ENCODE data around the gene STRBP.
"Not testable (repeated sequence)": the region's sequence is repeated elsewhere in the genome, so short reads cannot be mapped to it uniquely, and the experiment has no call there.

Gene STRBP

GRCh38 chr9:123248630-123249029 is 19.8 kb downstream of the STRBP start:
- no peak for DNase-seq

GRCh38 chr9:123246534-123246933 is 21.9 kb downstream of the STRBP start:
- no peak for DNase-seq

DNA sequence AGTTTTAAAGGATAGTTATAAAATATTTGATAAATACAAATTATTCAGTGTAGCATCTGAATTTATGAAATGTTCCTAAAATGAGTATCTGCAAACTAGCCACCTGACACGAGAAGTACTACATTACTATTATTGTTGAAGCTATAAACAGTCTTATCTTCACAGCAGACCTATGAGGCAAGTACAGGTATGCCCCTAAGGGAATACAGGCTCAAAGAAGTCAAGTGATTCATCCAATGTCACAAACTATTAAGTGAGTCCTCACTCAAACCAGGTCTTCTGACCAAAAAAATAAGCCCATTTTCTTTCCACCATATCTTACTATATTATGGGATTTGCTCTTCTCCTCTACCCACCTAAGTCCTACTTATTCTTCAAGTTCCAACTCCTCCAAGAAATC is 28.7 kb downstream of the STRBP start:
- DNase-seq: no peak

DNA sequence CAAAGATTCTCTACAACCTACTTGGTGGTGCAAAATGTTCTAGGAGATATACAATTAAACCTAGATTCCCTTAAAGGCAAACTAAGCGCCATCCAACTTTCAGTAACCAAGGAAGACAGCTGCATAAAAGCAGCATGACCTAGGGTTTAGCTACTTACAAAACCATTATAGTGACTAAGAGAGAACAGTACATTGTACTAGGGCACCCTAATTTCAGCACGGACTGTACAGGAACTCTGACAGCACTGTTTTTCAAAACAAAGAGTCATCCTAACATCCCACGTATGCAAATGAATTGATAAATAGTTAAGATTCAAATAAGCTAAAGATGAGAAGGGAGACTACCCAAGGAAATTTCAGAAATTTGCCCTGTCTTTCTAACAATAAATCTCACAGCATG is 30.0 kb downstream of the STRBP start:
- no peak for DNase-seq

DNA sequence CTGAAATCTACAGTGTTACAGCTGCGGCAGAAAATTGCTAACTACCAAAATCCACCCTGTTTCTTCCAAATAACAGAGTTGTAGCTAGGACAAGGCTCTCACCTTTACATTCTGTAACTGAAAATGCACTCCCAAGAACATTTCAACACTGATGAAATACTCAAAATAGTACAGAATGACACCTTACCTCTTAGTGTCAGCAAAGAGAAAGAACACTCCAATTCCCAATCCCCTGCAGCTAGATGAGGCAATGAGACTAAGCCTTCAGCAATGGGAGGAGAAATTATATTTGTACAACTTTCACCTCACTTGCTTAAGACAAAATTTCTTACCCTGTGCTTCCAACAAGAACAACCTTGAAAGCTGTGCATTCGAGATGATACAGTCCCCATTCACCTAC is 31.2 kb downstream of the STRBP start:
- no peak for DNase-seq

- no peak for DNase-seq
Measured at GRCh38 chr9:123235448-123235847, 32.9 kb downstream of the STRBP start.

DNA sequence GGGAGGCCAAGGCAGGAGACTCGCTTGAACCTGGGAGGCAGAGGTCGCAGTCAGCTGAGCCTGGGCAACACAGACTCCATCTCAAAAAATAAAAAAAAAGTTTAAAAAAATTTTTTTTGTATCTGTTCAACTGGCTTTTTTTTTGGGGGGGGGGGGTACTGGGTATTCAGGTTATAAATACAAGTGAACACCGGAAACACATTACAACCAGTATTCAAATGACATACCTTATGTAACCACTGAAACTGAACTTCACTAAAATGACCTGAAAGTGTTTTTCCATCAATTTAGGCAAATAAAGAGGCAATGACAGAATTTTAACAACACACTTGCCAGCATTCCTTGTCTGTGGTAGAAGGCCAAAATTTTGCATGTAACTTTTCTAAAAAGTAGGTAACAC is 33.5 kb downstream of the STRBP start:
- DNase-seq: no peak

- no peak for DNase-seq
Measured at GRCh38 chr9:123232332-123232731, 36.1 kb downstream of the STRBP start.

GRCh38 chr9:123231421-123231820 is 37.0 kb downstream of the STRBP start:
- no peak for DNase-seq

DNA sequence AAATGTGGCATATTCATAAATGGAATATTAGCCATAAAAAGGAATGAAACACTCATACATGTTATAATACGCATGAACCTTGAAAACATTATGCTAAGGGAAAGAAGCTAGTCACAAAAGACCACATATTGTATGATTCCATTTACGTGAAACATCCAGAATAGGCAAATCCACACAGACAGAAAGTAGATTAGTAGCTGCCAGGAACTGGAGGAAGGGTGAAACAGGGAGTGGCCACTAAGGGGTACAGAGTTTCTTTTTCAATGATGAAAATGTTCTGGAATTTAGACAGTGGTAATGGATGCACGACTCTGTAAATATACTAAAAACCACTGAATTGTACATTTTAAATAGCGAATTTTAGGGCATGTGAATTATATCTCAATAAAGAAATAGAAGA is 39.4 kb downstream of the STRBP start:
- no peak for DNase-seq

DNA sequence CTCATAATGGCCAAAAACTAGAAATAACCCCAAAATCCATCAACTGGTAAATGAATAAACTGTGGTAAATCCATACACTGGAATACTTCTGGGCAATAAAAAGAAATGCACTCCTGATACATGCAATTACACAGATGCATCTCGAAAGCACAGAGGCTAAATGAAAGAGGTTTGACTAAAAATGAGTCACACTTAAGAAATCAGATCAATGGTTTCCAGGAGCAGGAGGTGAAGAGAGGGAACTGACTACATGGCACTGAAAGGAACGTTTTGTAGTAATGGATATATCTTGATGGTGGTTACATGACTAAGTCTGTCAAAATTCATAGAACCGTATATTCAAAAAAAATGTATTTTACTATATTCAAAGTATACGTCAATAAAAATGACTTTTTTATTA is 42.4 kb downstream of the STRBP start:
- DNase-seq: no peak

DNA sequence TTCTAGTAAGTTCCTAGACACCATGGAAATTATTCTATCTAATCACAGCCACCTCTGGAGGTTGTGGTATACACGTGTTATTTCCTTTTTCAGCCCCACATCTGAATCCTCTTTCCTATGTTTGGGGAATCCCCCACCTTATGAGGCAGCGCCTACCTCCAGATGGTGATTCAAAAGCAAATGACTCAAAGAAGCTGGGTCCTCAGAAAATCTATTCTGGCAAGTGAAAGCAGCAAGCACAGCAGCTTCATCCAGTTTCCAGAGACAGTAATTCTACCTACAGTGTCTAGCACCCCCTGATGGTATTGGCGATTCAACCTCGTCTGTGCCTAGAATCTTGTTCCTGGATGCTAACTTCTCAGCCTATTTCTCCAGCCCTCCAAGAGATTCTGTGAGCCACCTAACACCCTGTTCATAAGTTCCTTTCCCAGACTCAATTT is 43.0 kb downstream of the STRBP start:
- DNase-seq: no peak

- DNase-seq: no peak
Measured at GRCh38 chr9:123220127-123220526, 48.3 kb downstream of the STRBP start.

DNA sequence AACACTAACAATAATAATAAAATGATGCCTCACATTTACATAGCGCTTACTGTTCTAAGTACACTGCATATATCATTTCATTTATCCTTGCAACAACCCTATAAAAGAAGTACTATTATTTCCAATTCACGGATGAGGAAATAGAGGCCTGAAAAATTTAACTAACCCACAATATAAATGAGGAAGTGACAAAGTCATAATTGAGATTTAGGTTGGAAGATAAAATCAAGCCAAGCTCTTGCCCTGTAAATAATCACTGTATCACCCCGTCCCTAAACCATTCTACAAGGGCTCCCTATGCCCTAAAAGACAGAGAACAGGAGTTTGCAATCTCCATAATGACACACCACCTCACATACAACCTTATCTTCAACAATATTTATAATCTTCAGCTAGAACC is 49.6 kb downstream of the STRBP start:
- DNase-seq: no peak

DNA sequence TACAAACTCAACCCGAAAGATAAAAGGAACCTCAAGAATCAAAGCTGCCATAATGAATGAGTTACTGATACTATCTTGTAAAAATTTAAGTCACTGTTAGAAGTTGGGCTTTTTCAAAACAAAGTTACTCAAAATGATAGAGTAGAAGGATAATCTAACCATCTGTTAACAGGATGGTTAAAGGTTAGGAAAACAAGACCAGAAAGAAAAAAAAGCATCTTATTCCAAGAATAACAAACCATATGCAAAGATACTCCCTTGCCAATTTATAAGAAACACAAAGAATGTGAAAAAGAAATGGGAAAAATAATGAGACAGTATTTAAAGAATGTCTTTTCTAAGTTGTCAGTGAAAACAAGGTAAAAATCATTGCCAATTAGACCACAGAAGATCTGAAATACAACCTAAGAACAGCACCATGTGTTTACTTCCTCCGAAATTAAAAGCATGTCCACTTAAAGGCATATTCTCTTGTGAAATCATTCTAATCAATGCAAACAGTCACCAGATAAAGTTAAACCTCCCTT is 51.2 kb downstream of the STRBP start:
- no peak for DNase-seq

- DNase-seq: no peak
Measured at GRCh38 chr9:123216251-123216797, 52.1 kb downstream of the STRBP start.

DNA sequence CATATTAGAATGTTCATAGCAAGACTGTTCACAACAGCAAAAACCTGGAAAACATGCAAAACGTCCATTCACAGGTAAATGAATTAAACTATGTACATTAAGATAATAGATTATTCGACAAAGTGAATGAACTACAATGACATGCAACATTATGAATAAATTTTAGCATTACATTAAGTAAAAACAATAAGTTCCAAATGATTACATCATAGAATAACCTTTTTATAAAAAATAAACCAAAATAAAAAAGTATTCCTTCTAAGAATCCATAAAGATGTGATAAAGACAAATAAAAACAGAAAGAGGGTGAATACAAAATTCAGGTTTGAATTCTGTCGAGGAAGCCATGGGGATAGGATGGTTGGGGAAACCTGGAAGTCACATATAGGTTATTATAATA is 57.3 kb downstream of the STRBP start:
- no peak for DNase-seq

GRCh38 chr9:123208626-123209174 is 59.7 kb downstream of the STRBP start:
- DNase-seq: no peak

DNA sequence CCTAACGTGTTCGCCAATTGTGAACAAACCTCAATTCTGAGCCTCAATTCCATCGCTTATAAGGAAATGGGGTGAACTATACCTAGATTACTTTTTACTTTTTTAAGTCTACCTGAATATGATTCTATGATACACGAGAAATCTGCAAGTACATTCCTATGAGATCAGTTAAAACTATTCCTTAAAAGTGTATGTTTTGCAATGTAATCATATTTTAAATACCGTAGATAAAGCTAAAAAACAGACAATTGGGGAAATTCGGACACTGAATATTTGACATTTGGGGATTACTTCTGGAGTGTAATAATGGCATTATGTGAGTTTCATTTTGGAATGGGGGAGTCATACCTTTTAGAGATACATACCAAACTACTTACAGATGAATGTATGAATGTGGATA is 62.3 kb downstream of the STRBP start:
- DNase-seq: no peak

GRCh38 chr9:123201083-123201482 is 67.3 kb downstream of the STRBP start:
- DNase-seq: no peak

GRCh38 chr9:123200469-123200868 is 67.9 kb downstream of the STRBP start:
- DNase-seq: not testable (repeated sequence)

- DNase-seq: no peak
Measured at GRCh38 chr9:123196124-123196523, 72.3 kb downstream of the STRBP start.

DNA sequence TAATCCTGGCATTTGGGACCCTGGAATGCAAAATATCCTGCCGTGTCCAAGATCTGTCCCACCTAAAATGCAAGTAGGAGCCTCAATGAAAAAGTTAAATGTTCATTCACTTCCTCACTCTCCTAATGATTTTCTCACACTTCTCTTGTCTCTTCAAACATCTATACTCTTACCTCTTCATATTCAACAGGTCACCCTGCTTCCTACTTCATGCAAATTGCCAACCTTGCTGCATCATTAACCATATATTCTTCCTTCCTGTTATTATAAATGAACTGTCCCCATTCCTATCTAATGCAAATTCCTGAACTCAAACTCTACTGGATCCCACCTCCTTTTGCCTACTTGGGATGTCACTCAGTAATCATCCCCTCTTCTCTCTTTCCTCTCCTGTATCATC is 74.4 kb downstream of the STRBP start:
- DNase-seq: no peak

DNA sequence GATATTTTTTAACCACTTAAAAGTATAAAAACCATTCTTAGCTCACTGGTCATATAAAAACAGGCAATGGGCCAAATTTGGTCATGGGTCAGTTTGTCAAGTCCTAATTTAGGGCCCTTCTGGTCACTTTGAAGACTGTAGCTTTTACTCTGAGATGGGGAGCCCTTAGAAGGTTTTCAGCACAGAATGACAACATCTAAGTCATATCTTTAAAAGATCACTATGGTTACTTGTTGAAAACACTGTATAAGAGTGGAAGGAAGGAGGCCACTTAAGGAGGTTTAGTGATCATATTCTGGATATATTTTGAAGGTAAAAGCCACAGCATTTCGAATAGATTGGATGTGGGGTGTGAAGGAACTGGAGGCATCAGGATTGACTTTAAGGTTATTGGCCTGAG is 76.7 kb downstream of the STRBP start:
- no peak for DNase-seq

DNA sequence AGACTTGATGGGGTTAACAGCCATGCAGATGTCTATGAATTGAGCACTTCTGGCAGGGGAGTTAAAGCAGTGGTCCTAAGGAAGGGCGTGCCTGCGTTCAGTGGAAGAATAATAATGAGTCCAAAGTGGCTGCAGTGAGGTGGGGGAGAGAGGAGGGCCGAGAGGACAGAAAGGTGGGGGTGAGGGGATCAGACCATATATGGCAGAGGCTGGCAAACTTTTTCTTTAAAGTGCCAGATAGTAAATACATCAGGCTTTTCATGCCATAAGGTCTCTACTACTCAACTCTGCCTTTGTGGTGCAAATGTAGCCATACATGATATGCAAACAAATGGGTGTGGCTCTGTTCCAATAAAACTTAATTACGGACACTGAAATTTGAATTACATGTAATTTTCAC is 77.1 kb downstream of the STRBP start:
- DNase-seq: no peak

All from NCI-H510A (cell line).